Activated B cell treated with CpG ODN at 0.5 μM for 24 hours (primary cell): ENCODE measurements around the gene NDUFA11. TPM values are rescaled to one million over a fixed set of nuclear protein-coding genes. Genes with fewer than 3 reads are reported as not detected.
"Not testable (repeated sequence)": the region's sequence is repeated elsewhere in the genome, so short reads cannot be mapped to it uniquely, and the experiment has no call there.

Source experiments
- ATAC-seq: fragments of 200-7000 bp; cut with Tn5 transposase; one replicate; pipeline ENCODE4 v1.10.0; 2021; ENCODE audit warnings: low read depth, mild to moderate bottlenecking, moderate library complexity
- CTCF ChIA-PET: fragments of 350-600 bp; sonication (Branson Sonifier 250); formaldehyde crosslinking; loops from one replicate; lab custom pipeline; 2021; ENCODE audit warnings: antibody characterized with exemption; lab: Charles Lee
- POLR2A ChIA-PET: fragments of 350-600 bp; sonication (Branson Sonifier 250); formaldehyde crosslinking; loops from one replicate; lab custom pipeline; 2021; ENCODE audit warnings: antibody characterized with exemption; lab: Charles Lee
- DNase-seq: peaks from one replicate; pipeline ENCODE4 v3.0.0; 2022
- H3K27ac Mint-ChIP-seq: one replicate; pipeline ENCODE4 v1.8.0; 2020; ENCODE audit warnings: mixed read lengths
- H3K27me3 Mint-ChIP-seq: one replicate; pipeline ENCODE4 v1.8.0; 2021; ENCODE audit warnings: mixed read lengths
- H3K36me3 Mint-ChIP-seq: one replicate; pipeline ENCODE4 v1.8.0; 2021; ENCODE audit warnings: low read depth, mixed read lengths
- H3K4me1 Mint-ChIP-seq: one replicate; pipeline ENCODE4 v1.8.0; 2021; ENCODE audit warnings: mixed read lengths
- H3K4me3 Mint-ChIP-seq: one replicate; pipeline ENCODE4 v1.8.0; 2020; ENCODE audit warnings: mild to moderate bottlenecking, mixed read lengths
- H3K9me3 Mint-ChIP-seq: one replicate; pipeline ENCODE4 v1.8.0; 2020; ENCODE audit warnings: mixed read lengths
- CTCF ChIP-seq: fragments of 200-600 bp; IDR thresholded peaks from one replicate; pipeline ENCODE4 v1.8.0; 2022; ENCODE audit warnings: antibody characterized with exemption, mild to moderate bottlenecking
- intact Hi-C: fragments of 100-400 bp; cut with micrococcal nuclease; formaldehyde crosslinking; loops from one replicate; pipeline ENCODE4 v1.15.1; 2024
- total RNA-seq: library from RNA; stranded (reverse); gene quantifications from 2 replicates; pipeline ENCODE4 v1.2.3, GENCODE V29; 2022

Gene NDUFA11
- total RNA-seq, 1 donor from 2014 or later = 193 TPM

- no peak for TF ChIP-seq CTCF
- peaks cover 13% of the 10 kb centered on the region for H3K27me3 Mint-ChIP-seq
- no peak overlapping the region for H3K27ac Mint-ChIP-seq
- ATAC-seq (no peak), DNase-seq (no peak)
- H3K4me3 Mint-ChIP-seq = no peak overlapping the region
- H3K9me3 Mint-ChIP-seq = no peaks in the 10 kb centered on the region
- H3K4me1 Mint-ChIP-seq = no peaks in the 10 kb centered on the region
- intact Hi-C loops = no loop called here
- no peaks in the 10 kb centered on the region for H3K36me3 Mint-ChIP-seq
- ChIA-PET CTCF (no interaction called here), POLR2A (no interaction called here)
These were observed 40.4 kb downstream of the NDUFA11 start for GRCh38 chr19:5863030-5863665.

GRCh38 chr19:5857203-5858081 is 46.1 kb downstream of the NDUFA11 start:
- intact Hi-C loops = no loop called here
- no peak for TF ChIP-seq CTCF
- H3K36me3 Mint-ChIP-seq = no peaks in the 10 kb centered on the region
- H3K9me3 Mint-ChIP-seq = no peaks in the 10 kb centered on the region
- ChIA-PET POLR2A (no interaction called here), CTCF (no interaction called here)
- H3K27me3 Mint-ChIP-seq = peaks cover 10% of the 10 kb centered on the region
- H3K4me3 Mint-ChIP-seq = no peak overlapping the region
- DNase-seq (no peak), ATAC-seq (no peak)
- no peak overlapping the region for H3K27ac Mint-ChIP-seq
- H3K4me1 Mint-ChIP-seq = no peaks in the 10 kb centered on the region

GRCh38 chr19:5855151-5855550 is 48.4 kb downstream of the NDUFA11 start:
- H3K4me3 Mint-ChIP-seq, H3K9me3 Mint-ChIP-seq, POLR2A ChIA-PET, CTCF ChIA-PET, H3K4me1 Mint-ChIP-seq, DNase-seq, intact Hi-C loops, H3K36me3 Mint-ChIP-seq, H3K27ac Mint-ChIP-seq, H3K27me3 Mint-ChIP-seq, ATAC-seq: not testable (repeated sequence)

GRCh38 chr19:5854121-5854520 is 49.5 kb downstream of the NDUFA11 start:
- H3K27me3 Mint-ChIP-seq, intact Hi-C loops, CTCF ChIA-PET, ATAC-seq, H3K27ac Mint-ChIP-seq, DNase-seq, H3K9me3 Mint-ChIP-seq, H3K36me3 Mint-ChIP-seq, POLR2A ChIA-PET, H3K4me3 Mint-ChIP-seq, H3K4me1 Mint-ChIP-seq: not testable (repeated sequence)

GRCh38 chr19:5851302-5851701 is 52.3 kb downstream of the NDUFA11 start, which contains the start of gene FUT3:
Gene FUT3, minus strand, starts transcription at chr19:5851449.
- ChIA-PET CTCF (no interaction called here), POLR2A (no interaction called here)
- Mint-ChIP-seq H3K4me1 (no peaks in the 10 kb centered on the region), H3K9me3 (no peaks in the 10 kb centered on the region), H3K4me3 (no peak within 1 kb of the TSS), H3K27ac (no peak within 1 kb of the TSS), H3K27me3 (peaks cover 7% of the 10 kb centered on the region), H3K36me3 (no peaks in the 10 kb centered on the region)
- no peak for TF ChIP-seq CTCF
- intact Hi-C loops = no loop called here
- ATAC-seq (no peak), DNase-seq (no peak)

GRCh38 chr19:5850743-5851293 is 52.8 kb downstream of the NDUFA11 start:
- CTCF ChIA-PET = no interaction called here
- no peak overlapping the region for H3K4me3 Mint-ChIP-seq
- no peaks in the 10 kb centered on the region for H3K4me1 Mint-ChIP-seq
- DNase-seq (no peak), ATAC-seq (no peak)
- H3K36me3 Mint-ChIP-seq = no peaks in the 10 kb centered on the region
- no peak for TF ChIP-seq CTCF
- no peak overlapping the region for H3K27ac Mint-ChIP-seq
- intact Hi-C loops = no loop called here
- peaks cover 7% of the 10 kb centered on the region for H3K27me3 Mint-ChIP-seq
- no peaks in the 10 kb centered on the region for H3K9me3 Mint-ChIP-seq
- POLR2A ChIA-PET = no interaction called here
